SJSA1 (cell line): ENCODE data around the gene COL1A1. TPM values are rescaled to one million over a fixed set of nuclear protein-coding genes. Genes with fewer than 3 reads are reported as not detected.

Experiments used
- DNase-seq, 2 experiments: peaks; one replicate each; pipeline ENCODE4 v3.0.0-alpha.2; 2015 to 2020; ENCODE audit warnings: low spot score in 2 of 2, low read depth in 1 of 2
- H3K27ac ChIP-seq: fragments of 250-450 bp; sonication (Bioruptor Pico); 2 replicates; pipeline ENCODE4 v1.5.1; 2020; ENCODE audit warnings: mild to moderate bottlenecking, moderate library complexity
- H3K27me3 ChIP-seq: fragments of 250-450 bp; sonication (Bioruptor Pico); replicated peaks from 2 replicates; pipeline ENCODE4 v1.5.1; 2020; ENCODE audit warnings: mild to moderate bottlenecking, moderate library complexity
- H3K36me3 ChIP-seq: fragments of 250-450 bp; sonication (Bioruptor Pico); 2 replicates; pipeline ENCODE4 v1.5.1; 2020; ENCODE audit warnings: mild to moderate bottlenecking
- H3K4me1 ChIP-seq: fragments of 250-450 bp; sonication (Bioruptor Pico); replicated peaks from 2 replicates; pipeline ENCODE4 v1.6.1; 2021; ENCODE audit warnings: mild to moderate bottlenecking
- H3K4me3 ChIP-seq: fragments of 250-450 bp; sonication (Bioruptor Pico); 2 replicates; pipeline ENCODE4 v1.5.1; 2020; ENCODE audit warnings: mild to moderate bottlenecking
- H3K9me3 ChIP-seq: fragments of 250-450 bp; sonication (Bioruptor Pico); replicated peaks from 2 replicates; pipeline ENCODE4 v1.5.1; 2020; ENCODE audit warnings: mild to moderate bottlenecking
- total RNA-seq: library from RNA; depleted of rRNA; stranded (reverse); fragments of >200 nt; shearing (Covaris generic); gene quantifications from 2 replicates; pipeline ENCODE4 v1.2.3, GENCODE V29; 2014

Gene COL1A1
- total RNA-seq, 1 experiment from 2014 or later: 957 TPM

DNA sequence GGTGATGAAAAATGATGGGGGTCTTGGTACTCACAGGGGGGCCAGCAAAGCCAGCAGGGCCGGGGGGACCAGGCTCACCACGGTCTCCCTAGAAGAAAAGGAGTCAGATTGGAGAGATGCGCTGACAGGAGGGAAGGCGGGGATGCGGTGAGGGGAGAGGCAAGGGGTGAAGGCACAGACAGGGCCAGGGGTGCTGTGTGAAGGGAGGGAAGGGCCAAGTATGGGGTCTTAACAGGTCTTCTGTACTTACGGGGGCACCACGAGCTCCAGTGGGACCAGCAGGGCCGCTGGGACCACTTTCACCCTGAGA lies 11.2 kb downstream of the COL1A1 start:
- Histone ChIP-seq H3K27ac (peak overlapping the region; percentile 87), H3K36me3 (peaks cover 100% of the 10 kb centered on the region), H3K9me3 (no peaks in the 10 kb centered on the region), H3K4me1 (peaks cover 100% of the 10 kb centered on the region), H3K4me3 (peak overlapping the region; percentile 66), H3K27me3 (no peaks in the 10 kb centered on the region)
- DNase-seq: peak in 1 of 2 experiments; percentile 83

DNA sequence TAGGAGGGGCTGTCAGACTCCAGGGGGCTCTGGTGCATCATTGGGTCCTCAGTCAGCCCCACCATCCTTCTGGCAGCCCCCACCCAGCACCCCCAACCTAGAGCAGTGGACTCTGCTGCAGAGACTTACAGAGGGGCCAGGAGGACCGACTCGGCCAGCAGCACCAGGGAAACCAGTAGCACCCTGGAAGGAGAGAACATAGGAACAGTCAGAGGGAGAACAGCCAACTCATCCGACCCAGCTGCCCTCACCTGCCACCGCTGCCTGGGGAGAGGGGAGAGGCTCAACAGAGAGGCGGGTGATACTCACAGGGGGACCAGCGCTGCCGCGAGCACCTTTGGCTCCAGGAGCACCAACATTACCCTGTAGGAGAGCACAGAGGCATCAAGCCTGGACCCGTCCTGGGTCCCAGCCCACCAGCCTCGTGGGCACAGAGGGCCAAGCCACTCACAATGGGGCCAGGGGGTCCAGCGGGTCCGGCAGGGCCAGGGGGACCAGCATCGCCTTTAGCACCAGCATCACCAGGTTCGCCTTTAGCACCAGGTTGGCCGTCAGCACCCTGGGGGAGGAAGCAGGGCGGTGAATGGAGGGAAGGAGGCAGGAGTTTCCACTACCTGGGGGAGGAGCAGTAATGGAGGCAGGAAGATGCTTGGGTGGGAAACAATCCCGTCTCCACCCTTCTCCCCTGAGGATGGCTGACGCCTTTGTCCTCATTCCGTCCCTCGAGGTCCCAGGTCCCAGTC lies 11.7 kb downstream of the COL1A1 start:
- peak overlapping the region; percentile 66 for H3K4me3 ChIP-seq
- no peaks in the 10 kb centered on the region for H3K27me3 ChIP-seq
- peak; percentile 69 to 76 for DNase-seq
- peaks cover 98% of the 10 kb centered on the region for H3K4me1 ChIP-seq
- peak overlapping the region; percentile 87 for H3K27ac ChIP-seq
- no peaks in the 10 kb centered on the region for H3K9me3 ChIP-seq
- peaks cover 100% of the 10 kb centered on the region for H3K36me3 ChIP-seq

DNA sequence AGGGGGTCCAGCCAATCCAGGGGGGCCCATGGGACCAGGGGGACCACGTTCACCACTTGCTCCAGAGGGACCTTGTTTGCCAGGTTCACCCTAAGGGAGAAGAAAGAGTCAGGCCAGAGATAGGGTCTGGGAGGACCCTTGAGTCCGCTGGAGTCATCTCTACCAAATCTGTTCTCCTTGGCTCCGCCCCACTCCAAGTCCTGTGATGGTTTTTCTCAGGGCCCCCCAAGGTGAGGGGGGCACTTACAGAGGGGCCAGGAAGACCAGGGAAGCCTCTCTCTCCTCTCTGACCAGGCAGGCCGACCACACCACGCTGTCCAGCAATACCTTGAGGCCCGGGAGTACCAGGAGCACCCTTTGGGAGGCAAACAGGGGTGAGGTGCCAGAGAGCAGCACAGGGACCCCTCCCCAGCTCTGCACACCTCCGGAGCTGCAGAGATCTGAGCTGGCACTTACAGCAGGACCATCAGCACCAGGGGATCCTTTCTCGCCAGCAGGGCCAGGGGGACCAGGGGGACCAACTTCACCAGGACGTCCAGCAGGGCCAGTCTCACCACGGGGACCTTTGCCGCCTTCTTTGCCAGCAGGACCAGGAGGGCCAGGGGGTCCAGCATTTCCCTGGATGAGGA lies 12.4 kb downstream of the COL1A1 start:
- DNase-seq: peak in 1 of 2 experiments; percentile 66
- H3K4me3 ChIP-seq: peak overlapping the region; percentile 66
- peaks cover 100% of the 10 kb centered on the region for H3K36me3 ChIP-seq
- H3K27ac ChIP-seq: peak overlapping the region; percentile 87
- H3K27me3 ChIP-seq: no peaks in the 10 kb centered on the region
- H3K9me3 ChIP-seq: no peaks in the 10 kb centered on the region
- H3K4me1 ChIP-seq: peaks cover 93% of the 10 kb centered on the region

DNA sequence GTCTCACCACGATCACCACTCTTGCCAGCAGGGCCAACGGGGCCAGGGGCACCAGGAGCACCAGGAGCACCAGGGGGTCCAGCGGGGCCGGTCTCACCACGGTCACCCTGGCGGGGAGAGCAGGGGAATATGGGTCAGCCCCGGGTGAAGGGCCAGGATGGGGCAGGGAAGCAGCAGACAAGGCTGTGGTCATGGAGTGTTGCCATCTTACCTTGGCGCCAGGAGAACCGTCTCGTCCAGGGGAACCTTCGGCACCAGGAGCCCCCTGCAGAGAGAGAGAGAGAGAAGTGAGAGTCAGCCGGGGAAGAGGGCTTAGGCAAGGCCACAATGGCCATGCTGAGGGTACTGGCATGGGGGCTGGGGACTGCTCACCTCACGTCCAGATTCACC lies 12.9 kb downstream of the COL1A1 start:
- peak overlapping the region; percentile 66 for H3K4me3 ChIP-seq
- peaks cover 90% of the 10 kb centered on the region for H3K4me1 ChIP-seq
- peaks cover 100% of the 10 kb centered on the region for H3K36me3 ChIP-seq
- H3K9me3 ChIP-seq: no peaks in the 10 kb centered on the region
- peak overlapping the region; percentile 87 for H3K27ac ChIP-seq
- no peaks in the 10 kb centered on the region for H3K27me3 ChIP-seq
- peak in 1 of 2 experiments; percentile 86 for DNase-seq

DNA sequence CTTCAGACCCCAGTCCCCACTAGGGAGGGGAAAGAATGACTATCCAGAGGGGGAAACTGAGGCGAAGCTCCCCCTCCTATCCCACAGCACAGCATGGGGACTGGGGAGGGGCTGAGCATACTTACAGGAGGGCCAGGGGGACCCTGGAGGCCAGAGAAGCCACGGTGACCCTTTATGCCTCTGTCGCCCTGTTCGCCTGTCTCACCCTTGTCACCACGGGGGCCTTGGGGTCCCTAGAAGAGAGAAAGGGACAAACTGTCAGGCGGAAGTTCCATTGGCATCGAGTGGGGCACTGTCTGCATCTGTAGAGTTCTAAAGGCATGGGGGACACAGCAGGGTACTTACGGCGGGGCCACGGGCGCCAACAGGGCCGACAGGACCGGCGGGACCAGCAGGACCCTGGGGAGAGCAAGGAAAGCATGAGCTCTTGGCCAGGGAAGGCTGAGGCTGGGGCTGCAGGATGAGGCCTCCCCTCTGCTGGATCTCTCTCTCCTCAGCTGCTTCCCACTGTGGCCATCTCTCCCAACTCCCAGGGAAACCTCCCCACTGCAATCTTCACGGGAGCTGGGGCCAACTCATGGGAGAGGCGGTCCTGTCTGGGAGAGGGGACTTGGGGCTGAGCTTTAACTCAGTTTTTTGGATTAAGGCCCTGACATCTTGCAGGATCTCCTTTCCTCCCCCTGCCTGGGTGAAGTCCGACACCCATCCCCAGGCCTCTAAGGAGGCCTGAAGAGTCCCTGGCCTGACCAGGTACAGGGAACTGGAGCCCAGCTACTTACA lies 13.5 kb downstream of the COL1A1 start:
- Histone ChIP-seq H3K4me1 (peaks cover 88% of the 10 kb centered on the region), H3K4me3 (peak overlapping the region; percentile 66), H3K27ac (peak overlapping the region; percentile 87), H3K27me3 (no peaks in the 10 kb centered on the region), H3K36me3 (peaks cover 100% of the 10 kb centered on the region), H3K9me3 (no peaks in the 10 kb centered on the region)
- DNase-seq: peak in 1 of 2 experiments; percentile 68

DNA sequence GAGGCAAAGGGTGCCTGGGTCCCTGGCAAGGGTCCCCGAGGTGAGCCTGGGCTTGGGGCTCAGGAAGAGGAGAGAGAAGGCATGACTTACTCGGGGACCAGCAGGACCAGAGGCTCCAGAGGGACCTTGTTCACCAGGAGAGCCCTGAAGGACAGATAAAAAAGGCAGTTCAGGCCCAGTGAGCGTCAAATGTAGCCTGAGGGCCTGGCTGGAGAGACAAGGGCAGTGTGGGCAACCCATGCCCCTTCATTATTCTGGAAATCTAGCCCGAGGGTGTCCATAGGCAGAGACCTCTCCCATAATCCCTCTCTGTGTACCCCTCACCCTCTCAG lies 14.1 kb downstream of the COL1A1 start:
- H3K27ac ChIP-seq: peak overlapping the region; percentile 87
- peaks cover 100% of the 10 kb centered on the region for H3K36me3 ChIP-seq
- peak overlapping the region; percentile 66 for H3K4me3 ChIP-seq
- H3K9me3 ChIP-seq: no peaks in the 10 kb centered on the region
- H3K4me1 ChIP-seq: peaks cover 82% of the 10 kb centered on the region
- H3K27me3 ChIP-seq: no peaks in the 10 kb centered on the region
- no peak for DNase-seq

DNA sequence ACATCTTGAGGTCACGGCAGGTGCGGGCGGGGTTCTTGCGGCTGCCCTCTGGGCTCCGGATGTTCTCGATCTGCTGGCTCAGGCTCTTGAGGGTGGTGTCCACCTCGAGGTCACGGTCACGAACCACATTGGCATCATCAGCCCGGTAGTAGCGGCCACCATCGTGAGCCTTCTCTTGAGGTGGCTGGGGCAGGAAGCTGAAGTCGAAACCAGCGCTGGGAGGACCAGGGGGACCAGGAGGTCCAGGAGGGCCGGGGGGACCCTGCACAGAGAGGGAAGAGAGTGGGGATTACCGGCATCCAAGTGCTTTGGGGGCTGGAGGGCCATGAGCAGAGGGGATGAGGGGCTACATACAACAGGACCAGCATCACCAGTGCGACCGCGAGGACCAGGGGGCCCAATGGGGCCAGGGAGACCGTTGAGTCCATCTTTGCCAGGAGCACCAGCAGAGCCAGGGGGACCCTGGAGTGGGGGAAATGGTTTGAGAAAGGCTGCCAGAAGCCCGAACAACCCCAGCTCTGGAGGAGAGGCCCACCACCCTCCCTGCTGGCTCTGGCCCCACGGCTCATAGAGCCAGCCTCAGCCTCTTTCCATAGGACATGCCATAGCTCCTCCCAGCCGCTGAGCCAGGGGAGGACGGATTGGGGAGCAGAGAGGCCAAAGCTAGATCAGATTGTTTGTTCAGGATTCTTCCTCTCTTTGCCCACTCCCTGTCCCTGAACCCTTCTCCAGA lies 14.6 kb downstream of the COL1A1 start:
- peak overlapping the region; percentile 66 for H3K4me3 ChIP-seq
- peaks cover 81% of the 10 kb centered on the region for H3K4me1 ChIP-seq
- H3K36me3 ChIP-seq: peaks cover 100% of the 10 kb centered on the region
- H3K9me3 ChIP-seq: no peaks in the 10 kb centered on the region
- peak overlapping the region; percentile 87 for H3K27ac ChIP-seq
- peak; percentile 73 to 84 for DNase-seq
- H3K27me3 ChIP-seq: no peaks in the 10 kb centered on the region

DNA sequence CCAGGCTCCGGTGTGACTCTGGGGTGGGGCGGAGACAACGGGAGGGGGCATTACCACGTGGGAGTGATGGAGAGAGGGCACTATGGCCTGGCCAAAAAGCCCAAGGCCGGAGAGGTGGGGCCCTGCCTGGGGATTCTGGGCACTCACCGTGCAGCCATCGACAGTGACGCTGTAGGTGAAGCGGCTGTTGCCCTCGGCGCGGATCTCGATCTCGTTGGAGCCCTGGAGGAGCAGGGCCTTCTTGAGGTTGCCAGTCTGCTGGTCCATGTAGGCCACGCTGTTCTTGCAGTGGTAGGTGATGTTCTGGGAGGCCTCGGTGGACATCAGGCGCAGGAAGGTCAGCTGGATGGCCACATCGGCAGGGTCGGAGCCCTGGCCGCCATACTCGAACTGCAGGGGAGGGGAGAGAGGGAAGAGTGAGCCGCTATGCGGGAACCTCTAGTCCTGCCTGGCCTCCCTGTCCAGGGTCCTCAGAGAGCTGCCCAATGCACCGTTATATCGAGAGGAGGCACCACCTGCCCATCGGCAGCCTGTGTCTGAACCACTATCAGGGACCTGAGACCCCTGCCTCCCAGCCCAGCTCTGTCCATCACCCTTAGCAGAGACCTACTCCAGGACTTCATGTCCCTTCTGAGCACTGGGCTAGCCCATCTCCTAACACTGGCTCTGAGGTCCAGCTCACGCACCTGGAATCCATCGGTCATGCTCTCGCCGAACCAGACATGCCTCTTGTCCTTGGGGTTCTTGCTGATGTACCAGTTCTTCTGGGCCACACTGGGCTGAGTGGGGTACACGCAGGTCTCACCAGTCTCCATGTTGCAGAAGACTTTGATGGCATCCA lies 15.6 kb downstream of the COL1A1 start:
- H3K27ac ChIP-seq: peak overlapping the region; percentile 87
- H3K36me3 ChIP-seq: peaks cover 100% of the 10 kb centered on the region
- H3K9me3 ChIP-seq: no peaks in the 10 kb centered on the region
- peaks cover 80% of the 10 kb centered on the region for H3K4me1 ChIP-seq
- no peaks in the 10 kb centered on the region for H3K27me3 ChIP-seq
- DNase-seq: peak; percentile 66 to 69
- peak overlapping the region; percentile 66 for H3K4me3 ChIP-seq

DNA sequence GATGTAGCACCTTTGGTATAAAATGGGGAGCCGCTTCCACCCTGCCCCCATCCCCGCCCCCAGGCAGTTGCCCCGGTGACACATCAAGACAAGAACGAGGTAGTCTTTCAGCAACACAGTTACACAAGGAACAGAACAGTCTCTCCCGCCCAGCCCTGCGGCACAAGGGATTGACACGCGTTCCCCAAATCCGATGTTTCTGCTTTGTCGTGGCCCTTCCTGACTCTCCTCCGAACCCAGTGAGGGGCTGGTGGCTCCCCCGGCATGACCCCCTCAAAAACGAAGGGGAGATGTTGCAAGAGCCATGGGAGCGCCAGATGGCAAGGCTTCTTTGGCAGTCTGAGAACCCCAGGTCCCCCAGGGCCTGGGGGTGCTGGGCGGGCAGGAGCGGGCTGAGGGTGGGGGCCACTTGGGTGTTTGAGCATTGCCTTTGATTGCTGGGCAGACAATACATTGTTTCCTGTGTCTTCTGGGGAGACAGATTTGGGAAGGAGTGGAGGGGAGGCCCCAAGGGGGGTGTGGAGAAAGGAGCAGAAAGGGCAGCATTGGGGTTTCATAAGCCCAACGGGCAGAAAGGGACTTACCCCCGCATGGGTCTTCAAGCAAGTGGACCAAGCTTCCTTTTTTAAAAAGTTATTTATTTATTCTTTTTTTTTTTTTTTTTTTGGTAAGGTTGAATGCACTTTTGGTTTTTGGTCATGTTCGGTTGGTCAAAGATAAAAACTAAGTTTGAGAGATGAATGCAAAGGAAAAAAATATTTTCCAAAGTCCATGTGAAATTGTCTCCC lies 16.6 kb downstream of the COL1A1 start:
- H3K4me1 ChIP-seq: peaks cover 74% of the 10 kb centered on the region
- H3K27me3 ChIP-seq: no peaks in the 10 kb centered on the region
- peak overlapping the region; percentile 14 for H3K4me3 ChIP-seq
- peaks cover 94% of the 10 kb centered on the region for H3K36me3 ChIP-seq
- peak overlapping the region; percentile 42 for H3K27ac ChIP-seq
- no peaks in the 10 kb centered on the region for H3K9me3 ChIP-seq
- DNase-seq: peak; percentile 58 to 69

DNA sequence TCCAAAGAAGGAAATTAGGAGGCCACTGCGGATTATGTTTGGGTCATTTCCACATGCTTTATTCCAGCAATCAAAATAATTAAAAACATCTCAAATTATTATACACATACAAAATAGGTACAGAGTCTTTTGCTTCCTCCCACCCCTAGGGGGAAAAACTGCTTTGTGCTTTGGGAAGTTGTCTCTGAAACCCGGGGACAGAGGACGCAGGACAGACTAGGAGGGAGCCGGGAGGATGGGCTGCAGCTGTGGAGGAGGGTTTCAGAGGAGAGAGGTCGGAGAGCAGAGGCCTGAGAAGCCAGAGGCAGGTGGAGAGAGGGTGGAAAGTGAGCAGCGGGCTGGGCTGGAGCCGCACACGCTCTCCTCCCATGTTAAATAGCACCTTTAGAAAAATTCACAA lies 17.4 kb downstream of the COL1A1 start:
- Histone ChIP-seq H3K27me3 (no peaks in the 10 kb centered on the region), H3K36me3 (peaks cover 90% of the 10 kb centered on the region), H3K9me3 (no peaks in the 10 kb centered on the region), H3K4me3 (no peak overlapping the region), H3K27ac (no peak overlapping the region), H3K4me1 (peaks cover 74% of the 10 kb centered on the region)
- peak in 1 of 2 experiments; percentile 62 for DNase-seq

DNA sequence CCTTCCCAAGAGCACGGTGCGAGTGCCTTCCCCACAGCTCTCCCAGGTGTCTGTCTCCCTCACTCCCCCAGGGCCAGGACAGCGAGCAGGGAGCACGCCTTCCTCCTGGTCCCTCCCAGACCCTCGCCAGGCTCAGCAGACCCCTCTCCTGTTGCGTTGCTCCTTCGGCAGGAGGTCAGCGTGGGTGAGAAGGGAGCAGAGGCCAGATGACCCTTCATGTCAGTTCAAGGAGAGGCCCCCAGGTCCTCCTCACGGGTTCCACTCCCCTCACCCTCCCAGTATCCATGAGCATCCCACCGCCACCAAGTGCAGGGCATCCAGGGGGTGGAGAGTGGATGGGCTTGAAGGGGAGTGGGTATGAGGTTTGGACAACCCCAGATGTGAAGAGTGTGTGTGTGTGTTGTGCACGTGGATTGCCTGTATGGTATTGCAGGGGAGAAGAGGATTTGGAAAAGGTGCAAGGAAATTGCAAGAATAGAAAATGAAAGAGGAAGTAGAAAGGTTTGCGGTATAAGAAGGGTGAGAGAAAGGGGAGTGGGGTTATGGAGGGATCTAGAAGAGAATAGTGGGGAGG lies 17.9 kb downstream of the COL1A1 start:
- Histone ChIP-seq H3K9me3 (no peaks in the 10 kb centered on the region), H3K27me3 (no peaks in the 10 kb centered on the region), H3K4me3 (no peak overlapping the region), H3K36me3 (peaks cover 84% of the 10 kb centered on the region), H3K4me1 (peaks cover 74% of the 10 kb centered on the region), H3K27ac (no peak overlapping the region)
- peak in 1 of 2 experiments; percentile 72 for DNase-seq

DNA sequence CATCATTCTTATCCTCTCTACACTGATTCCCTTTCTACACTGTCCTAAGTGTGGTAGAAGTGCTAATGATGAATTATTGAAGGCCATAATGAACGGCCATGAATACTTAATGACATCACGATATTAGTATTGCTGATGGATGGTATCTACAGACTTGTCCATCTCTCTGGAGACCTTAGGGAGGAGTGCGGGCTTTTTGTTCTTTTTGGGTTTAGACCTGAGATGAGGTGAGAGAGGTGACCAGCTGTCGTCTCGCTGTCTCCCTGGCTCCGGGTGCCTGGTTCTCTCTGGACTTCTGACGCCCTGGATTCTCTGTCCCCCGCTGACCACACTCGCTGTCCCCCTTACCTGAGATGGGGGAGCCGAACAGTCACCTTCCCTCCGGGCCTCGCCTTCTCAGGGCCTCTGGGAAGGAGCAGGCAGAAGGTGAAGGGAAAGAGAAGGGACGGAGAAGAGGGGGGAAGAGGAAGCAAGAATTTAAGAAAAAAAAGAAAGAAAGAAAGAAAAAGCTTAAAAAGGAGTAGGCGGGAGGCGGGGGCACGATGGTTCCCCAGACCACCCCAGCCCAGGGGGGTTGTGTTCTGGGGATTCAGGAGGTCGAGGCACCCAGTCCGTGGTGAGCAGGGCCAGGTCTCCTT lies 18.5 kb downstream of the COL1A1 start:
- peak in 1 of 2 experiments; percentile 57 for DNase-seq
- Histone ChIP-seq H3K9me3 (no peaks in the 10 kb centered on the region), H3K4me1 (peaks cover 74% of the 10 kb centered on the region), H3K27ac (no peak overlapping the region), H3K4me3 (no peak overlapping the region), H3K36me3 (peaks cover 78% of the 10 kb centered on the region), H3K27me3 (no peaks in the 10 kb centered on the region)
